Measurements from ENCODE around the gene ILRUN. TPM values are rescaled to one million over a fixed set of nuclear protein-coding genes. Genes with fewer than 3 reads are reported as not detected.

ILRUN gene
- total and polyA plus RNA-seq, 2 of the 8 experiments (the other 6 are each of a cell fraction or from before 2014, with no cell fraction given): 39.2 to 81.2 TPM

- no peak overlapping the region for H4K91ac ChIP-seq (replicated peaks; ENCODE audit: insufficient read length, low read length)
- no peak overlapping the region for H3K9ac ChIP-seq (replicated peaks in 1 of 4; ENCODE audit: extremely low read depth in 1 of 4, low read depth in 3 of 4, low read length in 3 of 4)
- H3K23me2 ChIP-seq (ENCODE audit: low read depth, low read length): no peaks in the 10 kb centered on the region; the same call in 1 of the 2 replicates
- H3K4me1 ChIP-seq (replicated peaks in 1 of 4; ENCODE audit: control insufficient read depth in 3 of 4, insufficient read depth in 4 of 4, low read length in 3 of 4): no peaks in the 10 kb centered on the region; a peak in 1 of 7 replicates
- 96% methylated on average over 1 of the region's 1 CpG; no CpG with 5 or more reads in 1 of the 2 experiments for WGBS, 2 experiments (ENCODE audit: extremely low coverage in 1 of 2, insufficient coverage in 1 of 2, insufficient read length in 1 of 2, insufficient replicate concordance in 2 of 2, low coverage in 1 of 2, low lambda C conversion rate in 2 of 2, missing lambda C conversion rate in 1 of 2)
- H3K27ac ChIP-seq (ENCODE audit: low read depth, low read length): no peak overlapping the region
- no peak overlapping the region for H4K8ac ChIP-seq (ENCODE audit: extremely low read depth, insufficient read depth, low read length)
- H3K4me3 ChIP-seq (ENCODE audit: extremely low read depth in 1 of 4, insufficient read depth in 2 of 4, low read depth in 3 of 4, low read length in 4 of 4): no peak overlapping the region
- H2BK120ac ChIP-seq (replicated peaks; ENCODE audit: low read depth, low read length): no peak overlapping the region
- H3K4ac ChIP-seq (replicated peaks; ENCODE audit: insufficient read length, low read depth, low read length): no peak overlapping the region
- DNase-seq (ENCODE audit: low read depth in 1 of 2, low spot score in 2 of 2) (no peak), FAIRE-seq (no peak)
- no peak overlapping the region for H4K5ac ChIP-seq (ENCODE audit: insufficient read length, low read depth, low read length)
- H2AFZ ChIP-seq (ENCODE audit: low read length): no peak overlapping the region
- H2BK20ac ChIP-seq (ENCODE audit: low read length): no peak overlapping the region
- no peak overlapping the region for H3K23ac ChIP-seq (ENCODE audit: insufficient read length)
- no peak overlapping the region for H2BK12ac ChIP-seq (ENCODE audit: low read depth, low read length)
- H3K18ac ChIP-seq (ENCODE audit: extremely low read depth, low read length): no peak overlapping the region
- TF ChIP-seq JUN (IDR thresholded peaks at IDR 0.05; ENCODE audit: low read depth, low read length) (no peak), ATF3 (IDR thresholded peaks at IDR 0.05; ENCODE audit: insufficient read depth, low read depth, low read length) (no peak), HDAC6 (IDR thresholded peaks at IDR 0.05; ENCODE audit: low read depth, low read length) (no peak), NANOG (IDR thresholded peaks at IDR 0.05; ENCODE audit: insufficient read depth, low read depth, low read length, poor library complexity, severe bottlenecking) (no peak), CTBP2 (IDR thresholded peaks at IDR 0.05; ENCODE audit: borderline replicate concordance, insufficient read depth, insufficient read length, low read length) (no peak), E2F6 (IDR thresholded peaks at IDR 0.05) (no peak), EGR1 (IDR thresholded peaks at IDR 0.05; ENCODE audit: borderline replicate concordance, low read depth, low read length) (no peak), TCF12 (IDR thresholded peaks at IDR 0.05; ENCODE audit: low read depth, low read length) (no peak), KDM4A (IDR thresholded peaks at IDR 0.05; ENCODE audit: low read depth, low read length, severe bottlenecking) (no peak)
- H3K56ac ChIP-seq (replicated peaks; ENCODE audit: insufficient read length, low read depth, low read length): no peak overlapping the region
- peaks cover 0 to 84% of the 10 kb centered on the region in 2 experiments; a peak in 2 of 4 replicates for H3K79me2 ChIP-seq (ENCODE audit: control insufficient read depth in 1 of 2, insufficient read depth in 2 of 2, low read length in 2 of 2)
- H2BK5ac ChIP-seq (ENCODE audit: low read depth, low read length): no peak overlapping the region
- no peaks in the 10 kb centered on the region for H3K27me3 ChIP-seq (replicated peaks in 1 of 4; ENCODE audit: control insufficient read depth in 3 of 4, extremely low read depth in 1 of 4, insufficient read depth in 3 of 4, low read length in 3 of 4)
- H4K20me1 ChIP-seq (replicated peaks in 1 of 2; ENCODE audit: control insufficient read depth in 1 of 2, insufficient read depth in 2 of 2, low read length in 2 of 2): peaks cover 0 to 5% of the 10 kb centered on the region in 2 experiments
- no peak overlapping the region for H3K14ac ChIP-seq (ENCODE audit: insufficient read length)
- ChIA-PET CTCF (ENCODE audit: partially characterized antibody) (no interaction called here), POLR2A (ENCODE audit: partially characterized antibody) (no interaction called here)
- no peak overlapping the region for H2BK15ac ChIP-seq (ENCODE audit: low read length)
- no peak overlapping the region for H3K4me2 ChIP-seq (ENCODE audit: insufficient read depth in 1 of 2, low read depth in 2 of 2, low read length in 2 of 2)
- H3K36me3 ChIP-seq (ENCODE audit: control insufficient read depth in 2 of 4, insufficient read depth in 4 of 4, low read length in 3 of 4): no peaks in the 10 kb centered on the region
- peaks cover 4% of the 10 kb centered on the region for H3K79me1 ChIP-seq (ENCODE audit: low read depth, low read length)
- no peak overlapping the region for H2AK5ac ChIP-seq (ENCODE audit: low read depth, low read length)
- H3K9me3 ChIP-seq (ENCODE audit: insufficient read depth in 2 of 2, low read depth in 1 of 2, low read length in 1 of 2): 0 out of 4 replicates have a peak, but pooled peaks cover 0 to 2% of the 10 kb centered on the region in 2 experiments
These were observed 25.2 kb downstream of the ILRUN start for GRCh38 chr6:34671367-34671766.
